Neural cell (in vitro differentiated cells): ENCODE measurements around the gene CFAP52. TPM values are rescaled to one million over a fixed set of nuclear protein-coding genes. Genes with fewer than 3 reads are reported as not detected.

Source experiments
- H2AFZ ChIP-seq: fragments of 200-600, 300-800 bp; sonication (generic), shearing (Covaris generic); 2 replicates; pipeline ENCODE4 v1.6.0; 2014; ENCODE audit warnings: low read depth, mild to moderate bottlenecking, antibody characterized with exemption, low read length, moderate library complexity
- H3F3A ChIP-seq: fragments of 200-600 bp; shearing (Covaris generic); 2 replicates; pipeline ENCODE4 v1.6.1; 2016; ENCODE audit warnings: mild to moderate bottlenecking, moderate library complexity, mixed read lengths, antibody characterized with exemption, low read length; ENCODE audit not compliant: insufficient read depth, poor library complexity, severe bottlenecking
- H3K27ac ChIP-seq: fragments of 200-600, 300-800 bp; sonication (generic), shearing (Covaris generic); 2 replicates; pipeline ENCODE4 v1.5.1; 2014; ENCODE audit warnings: mild to moderate bottlenecking, low read length, moderate library complexity
- H3K27me3 ChIP-seq: fragments of 300-800, 200-600 bp; sonication (generic), shearing (Covaris generic); 2 replicates; pipeline ENCODE4 v1.6.0; 2014; ENCODE audit warnings: mild to moderate bottlenecking, low read depth, low read length, moderate library complexity; ENCODE audit not compliant: insufficient read depth
- H3K36me3 ChIP-seq: fragments of 300-800, 200-600 bp; sonication (generic), shearing (Covaris generic); 2 replicates; pipeline ENCODE4 v1.5.1; 2014; ENCODE audit warnings: mild to moderate bottlenecking, antibody characterized with exemption, low read length, moderate library complexity; ENCODE audit not compliant: insufficient read depth
- H3K4me2 ChIP-seq: fragments of 300-800, 200-600 bp; sonication (generic), shearing (Covaris generic); 2 replicates; pipeline ENCODE4 v1.6.0; 2014; ENCODE audit warnings: mild to moderate bottlenecking, low read length
- H3K4me3 ChIP-seq: fragments of 300-800, 200-600 bp; sonication (generic), shearing (Covaris generic); 2 replicates; pipeline ENCODE4 v1.5.1; 2014; ENCODE audit warnings: mild to moderate bottlenecking, low read length, moderate library complexity
- H3K79me2 ChIP-seq: fragments of 200-600 bp; shearing (Covaris generic); replicated peaks from 2 replicates; pipeline ENCODE4 v1.6.0; 2014; ENCODE audit warnings: mild to moderate bottlenecking, low read length, moderate library complexity; ENCODE audit not compliant: insufficient read depth
- H3K9ac ChIP-seq: fragments of 300-800, 200-600 bp; sonication (generic), shearing (Covaris generic); 2 replicates; pipeline ENCODE4 v1.6.1; 2016; ENCODE audit warnings: mild to moderate bottlenecking, low read length, mixed read lengths
- H3K9me2 ChIP-seq: fragments of 200-600 bp; shearing (Covaris generic); 2 replicates; pipeline ENCODE4 v1.6.1; 2016; ENCODE audit warnings: mild to moderate bottlenecking, low read length, mixed read lengths; ENCODE audit not compliant: insufficient read depth
- H3K9me3 ChIP-seq: fragments of 200-600, 300-800 bp; sonication (generic), shearing (Covaris generic); 2 replicates; pipeline ENCODE4 v1.6.1; 2016; ENCODE audit warnings: mild to moderate bottlenecking, mixed run types, low read length, moderate library complexity, mixed read lengths
- H4K20me1 ChIP-seq: fragments of 200-600 bp; shearing (Covaris generic); 2 replicates; pipeline ENCODE4 v1.6.1; 2016; ENCODE audit warnings: mild to moderate bottlenecking, mixed run types; ENCODE audit not compliant: insufficient read depth
- CTCF ChIP-seq: fragments of 450-650 bp; IDR thresholded peaks from 2 replicates; pipeline ENCODE4 v1.5.1; 2014; ENCODE audit warnings: antibody characterized with exemption, mild to moderate bottlenecking, moderate library complexity; ENCODE audit not compliant: poor library complexity, severe bottlenecking
- EP300 ChIP-seq: fragments of 450-650 bp; conservative IDR thresholded peaks from 2 replicates; pipeline ENCODE4 v1.6.1; 2014; ENCODE audit warnings: antibody characterized with exemption, mild to moderate bottlenecking, moderate library complexity; ENCODE audit not compliant: poor library complexity, severe bottlenecking
- EZH2 ChIP-seq: fragments of 200-600, 300-800 bp; shearing (Covaris generic), sonication (generic); IDR thresholded peaks from 2 replicates; pipeline ENCODE4 v1.6.1; 2014; ENCODE audit warnings: antibody characterized with exemption, low read length, borderline replicate concordance, mild to moderate bottlenecking; ENCODE audit not compliant: insufficient read depth, poor library complexity, severe bottlenecking
- MXI1 ChIP-seq: fragments of 450-650 bp; conservative IDR thresholded peaks from 2 replicates; pipeline ENCODE4 v1.6.1; 2014; ENCODE audit warnings: antibody characterized with exemption, mild to moderate bottlenecking; ENCODE audit not compliant: poor library complexity, severe bottlenecking
- POLR2AphosphoS5 ChIP-seq: IDR thresholded peaks from 2 replicates; pipeline ENCODE4 v1.6.1; 2012
- RAD21 ChIP-seq: fragments of 450-650 bp; conservative IDR thresholded peaks from 2 replicates; pipeline ENCODE4 v1.6.1; 2014; ENCODE audit warnings: antibody characterized with exemption, mild to moderate bottlenecking, moderate library complexity
- REST ChIP-seq: IDR thresholded peaks from 2 replicates; pipeline ENCODE4 v1.6.1; 2012; ENCODE audit warnings: borderline replicate concordance
- SMC3 ChIP-seq: fragments of 450-650 bp; conservative IDR thresholded peaks from 2 replicates; pipeline ENCODE4 v1.6.1; 2014; ENCODE audit warnings: antibody characterized with exemption, mild to moderate bottlenecking, moderate library complexity; ENCODE audit not compliant: poor library complexity
- TAF1 ChIP-seq: IDR thresholded peaks from 2 replicates; pipeline ENCODE4 v1.6.1; 2012; ENCODE audit warnings: low read depth
- polyA plus RNA-seq: library from polyadenylated mRNA; depleted of rRNA; stranded (reverse); fragments of >200 nt; gene quantifications from 2 replicates; pipeline ENCODE4 v1.2.3, GENCODE V29; 2014

Gene CFAP52
- polyA plus RNA-seq, 1 donor from 2014 or later: 1.9 TPM

- H3F3A ChIP-seq: no peaks in the 10 kb centered on the region
- no peaks in the 10 kb centered on the region for H4K20me1 ChIP-seq
- H3K27me3 ChIP-seq: no peaks in the 10 kb centered on the region
- TF ChIP-seq EP300 (no peak), EZH2 (no peak), TAF1 (no peak), RAD21 (no peak), REST (no peak), MXI1 (no peak)
- H3K9me2 ChIP-seq: no peaks in the 10 kb centered on the region
- H3K4me2 ChIP-seq: no peak overlapping the region
- H3K4me3 ChIP-seq: no peak overlapping the region
- no peak overlapping the region for H3K27ac ChIP-seq
- H3K9ac ChIP-seq: no peak overlapping the region
- no peaks in the 10 kb centered on the region for H3K9me3 ChIP-seq
- H2AFZ ChIP-seq: no peak overlapping the region
- no peaks in the 10 kb centered on the region for H3K36me3 ChIP-seq
- no peaks in the 10 kb centered on the region for H3K79me2 ChIP-seq
These were observed 95.8 kb downstream of the CFAP52 start for GRCh38 chr17:9672266-9672665.

DNA sequence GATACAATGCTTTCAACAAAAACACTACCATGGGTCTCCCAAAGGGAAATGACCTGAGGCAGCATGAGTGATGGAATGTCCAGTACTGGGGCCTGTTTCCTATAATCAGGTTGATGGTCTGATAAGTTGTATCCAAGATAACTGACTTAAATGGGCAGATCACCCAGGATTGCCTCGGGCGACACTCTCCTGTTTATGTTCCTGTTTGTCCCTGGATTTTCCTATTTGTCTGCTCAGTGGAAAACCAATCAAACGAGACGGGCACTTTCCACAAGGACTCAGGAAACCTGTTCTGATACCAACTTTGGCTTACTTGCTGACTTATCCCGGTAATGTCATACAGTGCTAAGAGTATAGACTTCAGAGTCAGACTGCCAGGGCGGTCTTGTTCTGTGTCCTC is 96.2 kb downstream of the CFAP52 start:
- no peak for TF ChIP-seq CTCF
- TF ChIP-seq EP300: no peak
- no peak for TF ChIP-seq POLR2AphosphoS5
- no peak for TF ChIP-seq REST
- no peak for TF ChIP-seq SMC3
- no peak for TF ChIP-seq TAF1
- TF ChIP-seq EZH2: no peak
- TF ChIP-seq MXI1: no peak
- no peak for TF ChIP-seq RAD21
- Histone ChIP-seq H3K9me2 (no peaks in the 10 kb centered on the region), H3K36me3 (no peaks in the 10 kb centered on the region), H3K4me3 (no peak overlapping the region), H3K27ac (no peak overlapping the region), H4K20me1 (no peaks in the 10 kb centered on the region), H3K9ac (no peak overlapping the region), H2AFZ (no peak overlapping the region), H3K4me2 (no peak overlapping the region), H3K27me3 (no peaks in the 10 kb centered on the region), H3F3A (no peaks in the 10 kb centered on the region), H3K79me2 (no peaks in the 10 kb centered on the region), H3K9me3 (no peaks in the 10 kb centered on the region)
